A204.1 (cell line): ENCODE results near the gene TFEC.
"Not testable (repeated sequence)": the region's sequence is repeated elsewhere in the genome, so short reads cannot be mapped to it uniquely, and the experiment has no call there.

ENCODE experiments used
- FAIRE-seq: peaks from 2 replicates; lab custom pipeline; 2012; peaks lifted over from hg19 to GRCh38; lab: Jason Lieb, UNC

TFEC gene

GRCh38 chr7:116030651-116031276 lies at the start of gene TFEC:
TSS of gene TFEC (minus strand) at chr7:116030763. CDS start at chr7:115984441, 46,322 bp downstream.
- peak; percentile 67 for FAIRE-seq

- no peak for FAIRE-seq
Observed at GRCh38 chr7:116075351-116076145, 45.0 kb upstream of the TFEC start.

- no peak for FAIRE-seq
Observed at GRCh38 chr7:116071629-116072028, 41.1 kb upstream of the TFEC start.

DNA sequence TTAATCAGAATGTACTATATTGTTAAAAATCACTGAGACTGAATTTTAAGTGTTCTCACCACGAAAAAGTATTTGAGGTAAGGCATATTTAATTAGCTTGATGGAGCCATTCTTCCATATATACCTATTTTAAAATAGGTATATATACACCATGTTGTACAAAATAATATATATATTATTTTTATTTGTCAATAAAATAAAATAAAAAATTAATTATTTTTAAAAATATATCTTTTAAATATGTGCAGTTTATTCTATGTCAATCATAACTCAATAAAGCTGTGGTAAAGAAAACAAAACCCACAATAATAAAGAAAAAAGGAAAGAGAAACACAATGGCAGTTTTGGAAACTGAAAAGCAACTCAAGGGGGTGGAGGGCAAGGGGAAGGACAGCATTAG lies 33.6 kb upstream of the TFEC start:
- FAIRE-seq = peak; percentile 97

GRCh38 chr7:116062666-116063065 lies 32.1 kb upstream of the TFEC start:
- no peak for FAIRE-seq

DNA sequence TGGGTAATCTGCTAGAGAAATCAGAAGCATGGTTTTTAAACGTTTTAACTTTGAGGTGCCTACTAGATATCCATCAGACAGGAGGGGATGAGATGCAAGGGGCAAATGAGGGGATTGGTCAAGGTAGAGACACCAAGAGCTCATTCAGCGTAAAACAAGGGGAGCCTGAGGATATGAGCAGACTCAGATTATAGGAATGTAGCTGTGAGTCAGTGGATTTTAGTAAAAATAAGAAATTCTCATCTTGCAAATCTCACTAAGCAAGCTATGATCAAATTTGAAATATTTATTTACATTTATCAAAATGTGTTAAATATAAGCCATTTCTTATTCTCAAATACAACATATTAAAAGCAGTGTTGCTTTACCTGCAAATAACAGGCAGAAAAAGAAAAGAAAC lies 21.4 kb upstream of the TFEC start:
- FAIRE-seq = no peak

GRCh38 chr7:116047261-116047660 lies 16.7 kb upstream of the TFEC start:
- not testable (repeated sequence) for FAIRE-seq

GRCh38 chr7:116045532-116045931 lies 15.0 kb upstream of the TFEC start:
- FAIRE-seq = no peak

GRCh38 chr7:116041615-116042014 lies 11.1 kb upstream of the TFEC start:
- FAIRE-seq = no peak

DNA sequence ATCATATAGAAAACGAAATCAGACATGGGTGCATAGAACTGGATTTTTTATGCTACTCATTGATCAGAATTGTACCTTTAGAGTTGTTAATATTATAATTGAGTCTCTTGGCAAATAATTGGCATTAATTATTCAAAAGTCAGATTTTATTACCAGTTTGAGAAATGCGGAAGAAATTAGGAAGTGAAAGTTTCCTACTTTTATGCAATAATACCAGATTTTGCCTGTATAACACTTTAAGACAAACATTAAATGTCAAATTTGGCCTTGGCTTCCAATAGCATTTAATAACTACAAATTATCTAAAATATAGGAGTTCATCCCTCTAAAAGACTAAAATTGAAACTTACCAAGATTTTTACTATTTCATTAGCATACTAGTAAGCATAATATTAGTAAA lies 6.8 kb upstream of the TFEC start:
- FAIRE-seq = peak; percentile 43

- FAIRE-seq = no peak
Observed at GRCh38 chr7:116034411-116034810, 3.8 kb upstream of the TFEC start.

GRCh38 chr7:116032886-116033285 lies 2.3 kb upstream of the TFEC start:
- peak; percentile 43 for FAIRE-seq

- no peak for FAIRE-seq
Observed at GRCh38 chr7:116028787-116029186, 1.8 kb downstream of the TFEC start.

DNA sequence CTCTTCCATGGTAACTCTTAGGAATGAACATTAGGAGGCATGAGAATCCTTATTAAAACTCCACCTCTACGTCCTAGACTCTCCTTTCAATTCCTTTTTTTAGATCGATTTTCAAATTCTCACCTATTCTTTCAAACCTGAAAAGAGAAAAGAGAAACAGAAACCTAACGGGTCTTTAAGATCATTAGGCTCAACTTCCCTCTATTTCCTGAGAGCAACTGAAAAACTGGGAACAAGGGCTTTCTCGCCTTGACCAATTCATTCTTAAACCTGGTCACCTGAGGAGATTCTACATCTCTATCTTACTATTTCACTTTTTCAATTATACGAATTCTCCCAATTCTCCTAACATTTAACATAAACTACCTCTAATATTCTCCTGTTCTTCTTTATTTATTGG lies 2.8 kb downstream of the TFEC start:
- FAIRE-seq = no peak

DNA sequence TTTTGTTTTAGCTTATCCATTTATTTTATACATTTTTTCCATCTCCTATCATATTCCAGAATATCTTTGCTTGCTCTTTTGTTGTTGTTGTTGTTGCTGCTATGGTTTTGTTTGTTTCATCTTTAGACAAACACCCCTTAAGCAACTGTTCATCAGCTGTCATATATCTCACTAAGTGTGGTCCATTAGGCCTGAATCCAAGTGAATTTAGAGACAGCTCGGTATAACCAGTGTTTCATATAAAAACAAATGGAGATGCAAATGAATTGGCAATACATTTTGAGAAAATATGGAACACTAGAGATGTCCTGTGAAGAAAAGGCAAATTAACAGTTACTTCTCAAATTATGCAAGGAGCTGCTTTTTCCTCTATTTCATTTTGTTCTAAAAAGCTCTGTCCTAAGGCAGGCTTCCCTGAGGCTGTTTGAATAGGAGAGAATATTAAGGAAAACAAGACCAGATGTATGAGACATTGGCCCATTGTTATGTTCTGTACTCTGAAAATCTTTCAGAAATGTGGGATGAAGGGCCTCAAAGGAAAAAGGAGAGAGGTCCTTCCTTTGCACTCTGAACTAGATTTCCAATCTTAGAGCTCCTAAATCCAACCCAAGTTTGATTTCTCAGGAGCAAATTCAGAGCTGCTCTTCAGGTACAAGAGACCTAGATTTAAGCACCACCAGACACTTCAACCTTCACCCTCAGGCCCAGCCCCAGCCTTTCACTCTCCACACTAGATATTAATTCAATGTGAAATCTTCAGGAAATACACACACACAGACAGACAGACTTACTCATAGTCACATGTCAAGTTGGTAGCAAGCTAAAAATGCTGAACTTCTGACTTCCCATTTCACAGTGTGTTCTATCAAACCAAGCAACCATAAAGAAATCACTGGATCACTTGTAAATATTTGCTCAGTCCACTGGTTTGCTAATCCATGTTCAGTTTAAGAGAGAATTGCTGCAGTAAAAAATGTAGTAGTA lies 5.4 kb downstream of the TFEC start:
- FAIRE-seq = no peak

- no peak for FAIRE-seq
Observed at GRCh38 chr7:116021237-116021636, 9.3 kb downstream of the TFEC start.

DNA sequence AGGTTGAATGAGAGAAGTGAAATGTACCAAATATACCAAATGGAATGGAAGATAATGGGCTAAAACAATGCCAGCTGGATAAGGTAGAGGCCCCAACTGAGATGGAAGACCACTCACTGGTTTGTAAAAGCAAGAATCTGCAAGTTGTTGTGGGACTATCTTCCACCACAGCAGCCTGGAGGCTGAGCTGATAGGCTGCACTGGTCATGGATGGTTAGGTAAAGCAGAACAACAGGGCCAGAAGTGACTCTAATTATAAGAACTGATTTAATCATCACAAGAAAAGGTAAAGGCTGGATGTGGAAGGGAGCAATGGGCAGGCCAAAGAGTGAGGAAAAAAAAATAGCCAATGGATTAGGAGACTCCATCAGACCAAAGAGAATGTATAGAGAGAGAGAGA lies 11.8 kb downstream of the TFEC start:
- FAIRE-seq = no peak

DNA sequence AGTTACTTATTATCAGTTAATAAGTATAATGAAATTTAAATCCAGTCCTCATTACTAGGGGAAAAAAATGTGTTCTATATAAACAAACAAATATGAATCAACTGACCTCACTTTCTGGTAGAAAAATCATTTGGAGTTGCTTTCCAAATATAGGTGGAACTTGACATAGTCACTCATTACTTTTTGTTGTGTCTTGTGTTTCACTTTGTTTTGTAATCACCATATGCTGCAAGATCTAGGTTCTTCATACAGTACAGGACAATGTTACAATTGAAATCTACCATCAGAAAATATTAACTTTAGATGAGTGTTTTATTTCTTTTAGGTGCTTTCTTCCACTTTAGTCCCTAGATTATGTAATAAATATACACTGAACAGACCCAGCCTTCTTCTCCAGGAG lies 16.9 kb downstream of the TFEC start:
- peak; percentile 16 for FAIRE-seq

- FAIRE-seq = no peak
Observed at GRCh38 chr7:116011584-116011983, 19.0 kb downstream of the TFEC start.

GRCh38 chr7:116004762-116005161 lies 25.8 kb downstream of the TFEC start:
- not testable (repeated sequence) for FAIRE-seq

- no peak for FAIRE-seq
Observed at GRCh38 chr7:115997221-115997620, 33.3 kb downstream of the TFEC start.

- FAIRE-seq = no peak
Observed at GRCh38 chr7:115995701-115996100, 34.9 kb downstream of the TFEC start.

DNA sequence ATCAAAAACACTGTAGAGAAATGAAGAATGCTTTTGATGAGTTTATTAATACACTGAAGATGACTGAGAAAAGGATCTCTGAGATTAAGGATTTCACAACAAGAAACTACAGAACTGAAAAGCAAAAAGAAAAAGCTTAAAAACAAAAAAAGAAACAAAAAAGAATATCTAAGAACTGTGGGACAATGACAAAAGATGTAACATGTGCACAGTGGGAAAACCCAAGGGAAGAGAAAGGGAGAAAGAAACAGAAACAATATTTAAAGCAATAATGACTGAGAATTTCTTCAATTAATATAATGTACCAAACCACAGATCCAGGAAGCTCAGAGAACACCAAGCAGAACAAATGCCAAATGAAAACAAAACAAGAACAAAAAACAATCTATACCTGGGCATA lies 42.2 kb downstream of the TFEC start:
- FAIRE-seq = peak; percentile 32
